22Rv1 (cell line): ENCODE results near the gene CASK.

Experiments used
- ZFX ChIP-seq: fragments of 450-650 bp; IDR thresholded peaks from 2 replicates; pipeline ENCODE4 v1.6.1; 2017; ENCODE audit warnings: antibody characterized with exemption, borderline replicate concordance
- TF ChIP-seq, protein P1 (sequence below): fragments of 450-650 bp; IDR thresholded peaks from 2 replicates; pipeline ENCODE4 v1.5.1; 2017; ENCODE audit warnings: mild to moderate bottlenecking

- TF ChIP-seq, protein P1, sequence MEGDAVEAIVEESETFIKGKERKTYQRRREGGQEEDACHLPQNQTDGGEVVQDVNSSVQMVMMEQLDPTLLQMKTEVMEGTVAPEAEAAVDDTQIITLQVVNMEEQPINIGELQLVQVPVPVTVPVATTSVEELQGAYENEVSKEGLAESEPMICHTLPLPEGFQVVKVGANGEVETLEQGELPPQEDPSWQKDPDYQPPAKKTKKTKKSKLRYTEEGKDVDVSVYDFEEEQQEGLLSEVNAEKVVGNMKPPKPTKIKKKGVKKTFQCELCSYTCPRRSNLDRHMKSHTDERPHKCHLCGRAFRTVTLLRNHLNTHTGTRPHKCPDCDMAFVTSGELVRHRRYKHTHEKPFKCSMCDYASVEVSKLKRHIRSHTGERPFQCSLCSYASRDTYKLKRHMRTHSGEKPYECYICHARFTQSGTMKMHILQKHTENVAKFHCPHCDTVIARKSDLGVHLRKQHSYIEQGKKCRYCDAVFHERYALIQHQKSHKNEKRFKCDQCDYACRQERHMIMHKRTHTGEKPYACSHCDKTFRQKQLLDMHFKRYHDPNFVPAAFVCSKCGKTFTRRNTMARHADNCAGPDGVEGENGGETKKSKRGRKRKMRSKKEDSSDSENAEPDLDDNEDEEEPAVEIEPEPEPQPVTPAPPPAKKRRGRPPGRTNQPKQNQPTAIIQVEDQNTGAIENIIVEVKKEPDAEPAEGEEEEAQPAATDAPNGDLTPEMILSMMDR, result no peak
- TF ChIP-seq ZFX, result no peak
These were observed 217.5 kb downstream of the CASK start for GRCh38 chrX:41705680-41706374.
